ENCODE measurements around the gene ARL6.

ARL6 gene

GRCh38 chr3:97804471-97804870, 39.9 kb downstream of the ARL6 start:
- Mint-ChIP-seq H3K4me3 (no peak overlapping the region), H3K9me3 (no peaks in the 10 kb centered on the region), H3K27me3 (no peaks in the 10 kb centered on the region), H3K4me1 (no peaks in the 10 kb centered on the region), H3K27ac (no peak overlapping the region), H3K36me3 (no peaks in the 10 kb centered on the region)
- DNase-seq (no peak), ATAC-seq (replicated peaks) (no peak)

GRCh38 chr3:97810779-97811390, 46.3 kb downstream of the ARL6 start:
- H3K4me3 Mint-ChIP-seq, result no peak overlapping the region
- no peak overlapping the region for H3K27ac Mint-ChIP-seq
- no peak for DNase-seq

GRCh38 chr3:97815149-97815917, 50.8 kb downstream of the ARL6 start:
- Mint-ChIP-seq H3K27me3 (peaks cover 0 to 16% of the 10 kb centered on the region in 2 donors), H3K4me1 (peaks cover 0 to 5% of the 10 kb centered on the region in 2 donors), H3K9me3 (no peaks in the 10 kb centered on the region), H3K36me3 (no peaks in the 10 kb centered on the region), H3K27ac (peak overlapping the region; percentile 59), H3K4me3 (no peak overlapping the region)
- DNase-seq, result no peak
- peak; percentile 50 to 56 for ATAC-seq (replicated peaks)

More at GRCh38 chr3:97810779-97811390, 46.3 kb downstream of the ARL6 start:
- no peak for ATAC-seq (replicated peaks)
- no peaks in the 10 kb centered on the region for H3K9me3 Mint-ChIP-seq
- peaks cover 0 to 5% of the 10 kb centered on the region in 2 donors for H3K4me1 Mint-ChIP-seq
- H3K27me3 Mint-ChIP-seq, result no peaks in the 10 kb centered on the region
- no peaks in the 10 kb centered on the region for H3K36me3 Mint-ChIP-seq

GRCh38 chr3:97816811-97817210, 52.3 kb downstream of the ARL6 start:
- peaks cover 5 to 16% of the 10 kb centered on the region in 2 donors for H3K27me3 Mint-ChIP-seq
- no peak overlapping the region for H3K4me3 Mint-ChIP-seq
- ATAC-seq (replicated peaks) (no peak), DNase-seq (no peak)
- no peaks in the 10 kb centered on the region for H3K36me3 Mint-ChIP-seq
- H3K4me1 Mint-ChIP-seq, result peaks cover 4 to 11% of the 10 kb centered on the region in 2 donors
- H3K9me3 Mint-ChIP-seq, result no peaks in the 10 kb centered on the region
- no peak overlapping the region for H3K27ac Mint-ChIP-seq

GRCh38 chr3:97817965-97818364, 53.4 kb downstream of the ARL6 start:
- no peaks in the 10 kb centered on the region for H3K36me3 Mint-ChIP-seq
- H3K4me1 Mint-ChIP-seq, result peaks cover 7 to 19% of the 10 kb centered on the region in 2 donors
- no peak overlapping the region for H3K4me3 Mint-ChIP-seq
- peaks cover 11 to 16% of the 10 kb centered on the region in 2 donors for H3K27me3 Mint-ChIP-seq
- H3K27ac Mint-ChIP-seq, result no peak overlapping the region
- ATAC-seq (replicated peaks) (no peak), DNase-seq (no peak)
- no peaks in the 10 kb centered on the region for H3K9me3 Mint-ChIP-seq

- no peaks in the 10 kb centered on the region for H3K9me3 Mint-ChIP-seq
- H3K4me1 Mint-ChIP-seq, result peaks cover 11 to 24% of the 10 kb centered on the region in 2 donors
- H3K27me3 Mint-ChIP-seq, result peaks cover 16 to 26% of the 10 kb centered on the region in 2 donors
- H3K4me3 Mint-ChIP-seq, result peak overlapping the region; percentile 90 to 98
- no peak overlapping the region for H3K27ac Mint-ChIP-seq
- H3K36me3 Mint-ChIP-seq, result no peaks in the 10 kb centered on the region
- no peak for ATAC-seq (replicated peaks)
- DNase-seq, result no peak
Measured at GRCh38 chr3:97820780-97821179, 56.2 kb downstream of the ARL6 start.

GRCh38 chr3:97821287-97821773, 56.8 kb downstream of the ARL6 start:
- no peaks in the 10 kb centered on the region for H3K9me3 Mint-ChIP-seq
- peak overlapping the region; percentile 51 for H3K27ac Mint-ChIP-seq
- no peaks in the 10 kb centered on the region for H3K36me3 Mint-ChIP-seq
- peaks cover 16 to 26% of the 10 kb centered on the region in 2 donors for H3K27me3 Mint-ChIP-seq
- DNase-seq, result no peak
- peak; percentile 40 to 41 for ATAC-seq (replicated peaks)
- H3K4me3 Mint-ChIP-seq, result peak overlapping the region; percentile 90 to 98
- peaks cover 11 to 24% of the 10 kb centered on the region in 2 donors for H3K4me1 Mint-ChIP-seq

- no peaks in the 10 kb centered on the region for H3K9me3 Mint-ChIP-seq
- H3K4me3 Mint-ChIP-seq, result peak within 1 kb of the TSS; percentile 90 to 98
- H3K27me3 Mint-ChIP-seq, result peaks cover 13 to 26% of the 10 kb centered on the region in 2 donors
- H3K36me3 Mint-ChIP-seq, result no peaks in the 10 kb centered on the region
- H3K4me1 Mint-ChIP-seq, result peaks cover 11 to 24% of the 10 kb centered on the region in 2 donors
- peak within 1 kb of the TSS; percentile 83 for H3K27ac Mint-ChIP-seq
- peak; percentile 98 for ATAC-seq (replicated peaks)
- DNase-seq, result peak; percentile 79
Measured at GRCh38 chr3:97821774-97822358, 57.3 kb downstream of the ARL6 start, which contains the start of gene CRYBG3. Gene CRYBG3, plus strand, starts transcription at chr3:97822011. Its CDS starts 196 bp downstream, at chr3:97822207.

GRCh38 chr3:97822359-97822775, 57.8 kb downstream of the ARL6 start:
- Mint-ChIP-seq H3K4me1 (peaks cover 11 to 24% of the 10 kb centered on the region in 2 donors), H3K36me3 (no peaks in the 10 kb centered on the region), H3K9me3 (no peaks in the 10 kb centered on the region), H3K27ac (peak overlapping the region; percentile 83), H3K27me3 (peaks cover 10 to 26% of the 10 kb centered on the region in 2 donors), H3K4me3 (peak overlapping the region; percentile 90 to 98)
- ATAC-seq (replicated peaks) (peak; percentile 45 to 48), DNase-seq (peak; percentile 5)

GRCh38 chr3:97823046-97824004, 58.8 kb downstream of the ARL6 start:
- H3K4me3 Mint-ChIP-seq, result peak overlapping the region; percentile 90 to 98
- peaks cover 2 to 26% of the 10 kb centered on the region in 2 donors for H3K27me3 Mint-ChIP-seq
- peaks cover 11 to 24% of the 10 kb centered on the region in 2 donors for H3K4me1 Mint-ChIP-seq
- H3K36me3 Mint-ChIP-seq, result no peaks in the 10 kb centered on the region
- DNase-seq (no peak), ATAC-seq (replicated peaks) (no peak)
- no peaks in the 10 kb centered on the region for H3K9me3 Mint-ChIP-seq
- H3K27ac Mint-ChIP-seq, result peak overlapping the region; percentile 83

GRCh38 chr3:97825101-97825500, 60.5 kb downstream of the ARL6 start:
- ATAC-seq (replicated peaks) (no peak), DNase-seq (no peak)
- Mint-ChIP-seq H3K4me1 (peaks cover 11 to 24% of the 10 kb centered on the region in 2 donors), H3K27me3 (peaks cover 0 to 26% of the 10 kb centered on the region in 2 donors), H3K27ac (no peak overlapping the region), H3K9me3 (no peaks in the 10 kb centered on the region), H3K36me3 (no peaks in the 10 kb centered on the region), H3K4me3 (no peak overlapping the region)

GRCh38 chr3:97827741-97828471, 63.3 kb downstream of the ARL6 start:
- Mint-ChIP-seq H3K4me1 (peaks cover 4 to 11% of the 10 kb centered on the region in 2 donors), H3K9me3 (peaks cover 3 to 4% of the 10 kb centered on the region in 2 donors), H3K36me3 (peaks cover 0 to 6% of the 10 kb centered on the region in 2 donors), H3K27ac (no peak overlapping the region), H3K27me3 (peaks cover 0 to 15% of the 10 kb centered on the region in 2 donors), H3K4me3 (no peak overlapping the region)
- no peak for ATAC-seq (replicated peaks)
- no peak for DNase-seq

- H3K9me3 Mint-ChIP-seq, result peaks cover 4% of the 10 kb centered on the region in 2 donors
- H3K4me1 Mint-ChIP-seq, result no peaks in the 10 kb centered on the region
- H3K27me3 Mint-ChIP-seq, result peaks cover 0 to 10% of the 10 kb centered on the region in 2 donors
- H3K36me3 Mint-ChIP-seq, result peaks cover 0 to 6% of the 10 kb centered on the region in 2 donors
- ATAC-seq (replicated peaks) (no peak), DNase-seq (no peak)
- no peak overlapping the region for H3K27ac Mint-ChIP-seq
- H3K4me3 Mint-ChIP-seq, result no peak overlapping the region
Measured at GRCh38 chr3:97829198-97829597, 64.6 kb downstream of the ARL6 start.

Measured in stimulated activated naive B cell treated with anti-CD40 and anti-IgM and Interleukin-4, amounts not matched to agents 10 μg/mL and 1 μg/mL and 100 μg/mL, for 72 hours (primary cell).